Neural progenitor cell (in vitro differentiated cells): ENCODE data around the gene TMEM59. TPM values are rescaled to one million over a fixed set of nuclear protein-coding genes. Genes with fewer than 3 reads are reported as not detected.

Experiments used
- DNase-seq: peaks from one replicate; pipeline ENCODE4 v3.0.0-alpha.2; 2016; ENCODE audit warnings: low spot score
- H2AFZ ChIP-seq: fragments of 200-600 bp; sonication (generic); replicated peaks from 2 replicates; pipeline ENCODE4 v1.6.1; 2016; ENCODE audit warnings: antibody characterized with exemption
- H3F3A ChIP-seq: fragments of 200-600 bp; sonication (generic); 2 replicates; pipeline ENCODE4 v1.6.1; 2016; ENCODE audit warnings: antibody characterized with exemption, low read depth
- H3K27ac ChIP-seq: fragments of 200-600 bp; sonication (generic); 2 replicates; pipeline ENCODE4 v1.5.1; 2016; ENCODE audit warnings: mild to moderate bottlenecking
- H3K27me3 ChIP-seq: fragments of 200-600 bp; sonication (generic); 2 replicates; pipeline ENCODE4 v1.6.1; 2016; ENCODE audit warnings: mild to moderate bottlenecking, moderate library complexity
- H3K36me3 ChIP-seq: fragments of 200-600 bp; sonication (generic); 2 replicates; pipeline ENCODE4 v1.5.1; 2016
- H3K4me1 ChIP-seq: fragments of 200-600 bp; sonication (generic); 2 replicates; pipeline ENCODE4 v1.6.1; 2016; ENCODE audit warnings: mixed run types
- H3K4me2 ChIP-seq: fragments of 200-600 bp; sonication (generic); 2 replicates; pipeline ENCODE4 v1.6.1; 2016
- H3K4me3 ChIP-seq: fragments of 200-600 bp; sonication (generic); 2 replicates; pipeline ENCODE4 v1.5.1; 2016
- H3K79me2 ChIP-seq: fragments of 200-600 bp; sonication (generic); 2 replicates; pipeline ENCODE4 v1.6.1; 2016; ENCODE audit warnings: low read depth
- H3K9ac ChIP-seq: fragments of 200-600 bp; sonication (generic); 2 replicates; pipeline ENCODE4 v1.6.1; 2016
- H3K9me3 ChIP-seq: fragments of 200-600 bp; sonication (generic); 2 replicates; pipeline ENCODE4 v1.5.1; 2016; ENCODE audit warnings: low read depth
- H4K20me1 ChIP-seq: fragments of 200-600 bp; sonication (generic); 2 replicates; pipeline ENCODE4 v1.6.1; 2016; ENCODE audit warnings: low read depth
- H3K27ac Mint-ChIP-seq: 3 replicates; pipeline ENCODE4 v1.8.0; 2021; ENCODE audit warnings: mixed read lengths
- H3K27me3 Mint-ChIP-seq: 2 replicates; pipeline ENCODE4 v1.8.0; 2022; ENCODE audit warnings: low read depth, mild to moderate bottlenecking, inconsistent platforms, moderate library complexity, mixed read lengths; ENCODE audit not compliant: insufficient read depth
- H3K36me3 Mint-ChIP-seq: 3 replicates; pipeline ENCODE4 v1.8.0; 2021; ENCODE audit warnings: mixed read lengths
- H3K4me1 Mint-ChIP-seq: 3 replicates; pipeline ENCODE4 v1.8.0; 2021; ENCODE audit warnings: mixed read lengths
- H3K4me3 Mint-ChIP-seq: 3 replicates; pipeline ENCODE4 v1.8.0; 2021; ENCODE audit warnings: mild to moderate bottlenecking, moderate library complexity, mixed read lengths
- H3K9me3 Mint-ChIP-seq: 3 replicates; pipeline ENCODE4 v1.8.0; 2020; ENCODE audit warnings: mixed read lengths
- CTCF ChIP-seq: fragments of 200-600 bp; sonication (generic); IDR thresholded peaks from 2 replicates; pipeline ENCODE4 v1.5.1; 2017; ENCODE audit warnings: antibody characterized with exemption, mild to moderate bottlenecking
- EZH2 ChIP-seq: fragments of 200-600 bp; sonication (generic); IDR thresholded peaks from 2 replicates; pipeline ENCODE4 v1.6.1; 2017; ENCODE audit warnings: antibody characterized with exemption, mild to moderate bottlenecking, moderate library complexity
- EZH2phosphoT487 ChIP-seq: fragments of 200-600 bp; sonication (generic); IDR thresholded peaks from 2 replicates; pipeline ENCODE4 v1.6.1; 2017; ENCODE audit warnings: antibody characterized with exemption
- total RNA-seq: library from RNA; depleted of rRNA; stranded (reverse); fragments of >200 nt; gene quantifications from 2 replicates; pipeline ENCODE4 v1.2.3, GENCODE V29; 2015; ENCODE audit warnings: low replicate concordance

The TMEM59 gene
- total RNA-seq, 1 donor from 2014 or later: 139 TPM

- Histone ChIP-seq H3K27me3 (no peaks in the 10 kb centered on the region), H3K27ac (no peak overlapping the region), H2AFZ (no peak overlapping the region), H3F3A (no peaks in the 10 kb centered on the region), H3K36me3 (no peaks in the 10 kb centered on the region), H3K4me2 (no peak overlapping the region), H3K9me3 (no peaks in the 10 kb centered on the region), H3K4me3 (no peak overlapping the region), H3K79me2 (no peaks in the 10 kb centered on the region), H3K9ac (no peak overlapping the region), H4K20me1 (no peaks in the 10 kb centered on the region), H3K4me1 (no peaks in the 10 kb centered on the region)
- DNase-seq: no peak
- Mint-ChIP-seq H3K27me3 (peaks cover 18% of the 10 kb centered on the region), H3K4me3 (no peak overlapping the region), H3K9me3 (peaks cover 4% of the 10 kb centered on the region), H3K36me3 (no peaks in the 10 kb centered on the region), H3K27ac (peak overlapping the region; percentile 4), H3K4me1 (peaks cover 5% of the 10 kb centered on the region)
- TF ChIP-seq EZH2: no peak
- TF ChIP-seq CTCF: no peak
- no peak for TF ChIP-seq EZH2phosphoT487
Measured at GRCh38 chr1:54009406-54009805, 43.6 kb downstream of the TMEM59 start.

GRCh38 chr1:54008876-54009275 is 44.1 kb downstream of the TMEM59 start:
- DNase-seq: no peak
- Histone ChIP-seq H3K79me2 (no peaks in the 10 kb centered on the region), H3F3A (no peaks in the 10 kb centered on the region), H3K9ac (no peak overlapping the region), H3K9me3 (no peaks in the 10 kb centered on the region), H3K4me3 (no peak overlapping the region), H3K4me1 (no peaks in the 10 kb centered on the region), H3K4me2 (no peak overlapping the region), H3K27ac (no peak overlapping the region), H3K36me3 (no peaks in the 10 kb centered on the region), H4K20me1 (no peaks in the 10 kb centered on the region), H3K27me3 (no peaks in the 10 kb centered on the region), H2AFZ (no peak overlapping the region)
- Mint-ChIP-seq H3K36me3 (no peaks in the 10 kb centered on the region), H3K27ac (no peak overlapping the region), H3K4me1 (peaks cover 5% of the 10 kb centered on the region), H3K4me3 (no peak overlapping the region), H3K9me3 (peaks cover 4% of the 10 kb centered on the region), H3K27me3 (peaks cover 18% of the 10 kb centered on the region)
- TF ChIP-seq EZH2phosphoT487 (no peak), EZH2 (no peak), CTCF (no peak)

- Histone ChIP-seq H3K9ac (no peak overlapping the region), H3K27ac (no peak overlapping the region), H3F3A (no peaks in the 10 kb centered on the region), H3K9me3 (no peaks in the 10 kb centered on the region), H3K79me2 (no peaks in the 10 kb centered on the region), H3K4me2 (no peak overlapping the region), H3K36me3 (no peaks in the 10 kb centered on the region), H3K4me3 (no peak overlapping the region), H3K27me3 (no peaks in the 10 kb centered on the region), H3K4me1 (no peaks in the 10 kb centered on the region), H4K20me1 (no peaks in the 10 kb centered on the region), H2AFZ (no peak overlapping the region)
- Mint-ChIP-seq H3K27ac (no peak overlapping the region), H3K9me3 (peaks cover 4% of the 10 kb centered on the region), H3K27me3 (peaks cover 26% of the 10 kb centered on the region), H3K4me3 (no peak overlapping the region), H3K4me1 (peaks cover 2% of the 10 kb centered on the region), H3K36me3 (no peaks in the 10 kb centered on the region)
- DNase-seq: no peak
- TF ChIP-seq EZH2phosphoT487 (no peak), EZH2 (no peak), CTCF (no peak)
Measured at GRCh38 chr1:54007613-54008012, 45.4 kb downstream of the TMEM59 start.

GRCh38 chr1:54006508-54006907 is 46.5 kb downstream of the TMEM59 start:
- no peaks in the 10 kb centered on the region for H3K36me3 Mint-ChIP-seq

More at GRCh38 chr1:54006508-54006907, 46.5 kb downstream of the TMEM59 start:
- Histone ChIP-seq H3K4me3 (no peak overlapping the region), H3K36me3 (no peaks in the 10 kb centered on the region), H2AFZ (no peak overlapping the region), H3K4me2 (no peak overlapping the region), H3K9ac (no peak overlapping the region), H3K27ac (no peak overlapping the region), H3K9me3 (no peaks in the 10 kb centered on the region), H3F3A (no peaks in the 10 kb centered on the region), H3K79me2 (no peaks in the 10 kb centered on the region), H3K27me3 (no peaks in the 10 kb centered on the region), H4K20me1 (no peaks in the 10 kb centered on the region), H3K4me1 (no peaks in the 10 kb centered on the region)
- H3K27me3 Mint-ChIP-seq: peaks cover 25% of the 10 kb centered on the region
- peaks cover 2% of the 10 kb centered on the region for H3K4me1 Mint-ChIP-seq
- no peak overlapping the region for H3K27ac Mint-ChIP-seq
- no peak overlapping the region for H3K4me3 Mint-ChIP-seq
- TF ChIP-seq EZH2phosphoT487 (no peak), CTCF (no peak), EZH2 (no peak)
- H3K9me3 Mint-ChIP-seq: peaks cover 4% of the 10 kb centered on the region
- DNase-seq: no peak
